Measurements from ENCODE around the gene PIK3R3.

DNA sequence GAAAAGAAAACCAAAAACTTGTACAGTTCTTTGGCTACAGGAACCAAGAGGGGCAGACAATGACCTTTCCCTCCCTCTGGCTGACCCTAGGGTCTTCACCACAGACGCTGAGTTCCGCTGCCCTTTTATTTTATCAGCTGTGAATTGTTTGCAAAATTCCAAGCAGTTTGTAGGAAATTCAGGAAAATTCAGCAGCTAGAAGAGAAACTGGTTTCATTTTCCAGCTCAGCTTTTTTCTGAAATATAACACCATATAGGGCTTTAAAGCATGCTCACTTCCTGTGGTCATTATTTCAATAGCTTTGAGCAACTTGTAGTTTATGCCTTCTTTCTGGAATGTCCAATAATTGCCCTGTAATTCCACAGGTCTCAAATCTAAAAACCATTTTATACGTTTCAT is 5.5 kb upstream of the PIK3R3 start:
- TF ChIP-seq CTCF (IDR thresholded peaks at IDR 0.05; ENCODE audit: insufficient read depth, low read length, poor library complexity, severe bottlenecking) (no peak), EZH2phosphoT487 (conservative IDR thresholded peaks at IDR 0.05; ENCODE audit: low read length) (no peak)
